Measurements from ENCODE around the gene SNRPD1.
A peak's percentile ranks its signal among the peaks of the same experiment; 100 is the strongest.

DNA sequence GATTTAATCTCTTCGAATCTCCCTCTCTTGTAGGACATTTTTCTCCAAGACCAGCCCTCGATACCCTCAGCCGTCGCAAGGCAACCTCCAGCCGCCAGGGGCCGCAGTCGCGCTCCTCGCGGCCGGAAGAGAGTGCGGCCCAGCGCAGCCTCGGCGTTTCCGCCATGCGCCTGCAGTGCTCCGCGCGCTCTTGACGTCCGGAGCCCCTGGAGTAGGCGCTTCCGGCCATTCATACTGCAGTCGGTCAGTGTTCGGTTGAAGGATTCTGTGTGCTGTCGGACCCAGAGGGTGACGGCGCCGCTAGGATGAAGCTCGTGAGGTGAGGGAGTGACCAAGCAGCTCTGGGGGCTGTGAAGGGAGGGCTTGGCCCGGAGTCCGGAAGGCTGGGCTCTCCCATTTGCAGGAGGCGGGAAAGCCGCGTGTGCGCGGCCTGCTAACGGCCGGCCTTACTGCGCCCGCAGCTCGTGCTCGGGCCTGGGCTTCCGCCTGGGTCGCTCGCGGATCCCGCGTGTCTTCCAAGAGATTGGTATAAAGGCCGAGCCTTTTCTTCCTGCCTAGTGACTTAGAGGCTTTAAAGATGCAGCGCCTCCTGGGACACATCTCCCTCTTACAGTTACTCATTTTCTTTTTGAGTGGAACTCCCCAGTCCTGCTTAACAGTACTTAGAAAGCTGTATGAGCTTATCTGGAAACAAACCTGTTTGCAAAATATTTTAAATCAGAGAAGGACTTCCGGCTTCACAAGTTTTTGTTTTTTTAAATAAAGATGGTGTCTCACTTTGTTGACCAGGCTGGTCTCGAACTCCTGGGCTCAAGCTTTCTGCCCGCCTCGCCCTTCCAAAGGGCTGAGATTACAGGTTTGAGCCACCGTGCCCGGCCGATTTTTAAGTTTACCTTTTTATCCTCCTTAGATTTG lies at the start of gene SNRPD1:
- TF ChIP-seq, protein P1, sequence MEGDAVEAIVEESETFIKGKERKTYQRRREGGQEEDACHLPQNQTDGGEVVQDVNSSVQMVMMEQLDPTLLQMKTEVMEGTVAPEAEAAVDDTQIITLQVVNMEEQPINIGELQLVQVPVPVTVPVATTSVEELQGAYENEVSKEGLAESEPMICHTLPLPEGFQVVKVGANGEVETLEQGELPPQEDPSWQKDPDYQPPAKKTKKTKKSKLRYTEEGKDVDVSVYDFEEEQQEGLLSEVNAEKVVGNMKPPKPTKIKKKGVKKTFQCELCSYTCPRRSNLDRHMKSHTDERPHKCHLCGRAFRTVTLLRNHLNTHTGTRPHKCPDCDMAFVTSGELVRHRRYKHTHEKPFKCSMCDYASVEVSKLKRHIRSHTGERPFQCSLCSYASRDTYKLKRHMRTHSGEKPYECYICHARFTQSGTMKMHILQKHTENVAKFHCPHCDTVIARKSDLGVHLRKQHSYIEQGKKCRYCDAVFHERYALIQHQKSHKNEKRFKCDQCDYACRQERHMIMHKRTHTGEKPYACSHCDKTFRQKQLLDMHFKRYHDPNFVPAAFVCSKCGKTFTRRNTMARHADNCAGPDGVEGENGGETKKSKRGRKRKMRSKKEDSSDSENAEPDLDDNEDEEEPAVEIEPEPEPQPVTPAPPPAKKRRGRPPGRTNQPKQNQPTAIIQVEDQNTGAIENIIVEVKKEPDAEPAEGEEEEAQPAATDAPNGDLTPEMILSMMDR (IDR thresholded peaks at IDR 0.05), result peak in 1 of 3 donors; percentile 69
- TF ChIP-seq POLR2A (IDR thresholded peaks at IDR 0.05), result no peak
